Fibroblast of skin of left biceps (primary cell): ENCODE results near the gene PDZD2.
"Not testable (repeated sequence)": the region's sequence is repeated elsewhere in the genome, so short reads cannot be mapped to it uniquely, and the experiment has no call there.

Experiments
- DNase-seq, 2 experiments: peaks; one replicate each; pipeline ENCODE4 v3.0.0-alpha.2; 2013; ENCODE audit warnings: low read depth in 2 of 2

Gene PDZD2

GRCh38 chr5:32100691-32101302 is 461.9 kb downstream of the PDZD2 start:
- no peak for DNase-seq

- DNase-seq, result no peak
These were observed 463.5 kb downstream of the PDZD2 start for GRCh38 chr5:32102254-32102986.

- no peak for DNase-seq
These were observed 464.6 kb downstream of the PDZD2 start for GRCh38 chr5:32103521-32103920.

- no peak for DNase-seq
These were observed 468.4 kb downstream of the PDZD2 start for GRCh38 chr5:32107291-32107690.

- no peak for DNase-seq
These were observed 469.2 kb downstream of the PDZD2 start for GRCh38 chr5:32108167-32108566.

- DNase-seq, result no peak
These were observed 470.3 kb downstream of the PDZD2 start for GRCh38 chr5:32109236-32109635.

GRCh38 chr5:32110111-32110696 is 471.3 kb downstream of the PDZD2 start:
- DNase-seq, result no peak

- DNase-seq, result no peak
These were observed 477.1 kb downstream of the PDZD2 start for GRCh38 chr5:32115985-32116384.

- no peak for DNase-seq
These were observed 477.8 kb downstream of the PDZD2 start for GRCh38 chr5:32116574-32117313.

GRCh38 chr5:32118922-32119321 is 480.0 kb downstream of the PDZD2 start:
- not testable (repeated sequence) for DNase-seq

GRCh38 chr5:32123058-32123805 is 484.3 kb downstream of the PDZD2 start:
- DNase-seq, result no peak

GRCh38 chr5:32123889-32124676 is 485.2 kb downstream of the PDZD2 start:
- no peak for DNase-seq

GRCh38 chr5:32126691-32127090 is 487.8 kb downstream of the PDZD2 start:
- DNase-seq, result no peak

- no peak for DNase-seq
These were observed 488.8 kb downstream of the PDZD2 start for GRCh38 chr5:32127711-32128110.

- no peak for DNase-seq
These were observed 490.2 kb downstream of the PDZD2 start for GRCh38 chr5:32129074-32129598.

GRCh38 chr5:32130865-32131264 is 491.9 kb downstream of the PDZD2 start:
- no peak for DNase-seq

GRCh38 chr5:32131604-32132003 is 492.7 kb downstream of the PDZD2 start:
- no peak for DNase-seq

GRCh38 chr5:32132757-32133156 is 493.8 kb downstream of the PDZD2 start:
- DNase-seq, result no peak

- no peak for DNase-seq
These were observed 496.2 kb downstream of the PDZD2 start for GRCh38 chr5:32135086-32135485.

GRCh38 chr5:32136342-32136741 is 497.4 kb downstream of the PDZD2 start:
- no peak for DNase-seq
